HG02973 (cell line): ENCODE measurements around the gene EMILIN2.
"Not testable (repeated sequence)": the region's sequence is repeated elsewhere in the genome, so short reads cannot be mapped to it uniquely, and the experiment has no call there.

Experiments used
- ATAC-seq: cut with Tn5 transposase; IDR thresholded peaks from one replicate; pipeline ENCODE4 v1.9.1; 2021; ENCODE audit warnings: moderate library complexity; ENCODE audit not compliant: unreplicated experiment

The EMILIN2 gene

GRCh38 chr18:2913398-2914005 is 66.7 kb downstream of the EMILIN2 start:
- ATAC-seq, result no peak

GRCh38 chr18:2914185-2914880 is 67.5 kb downstream of the EMILIN2 start:
- ATAC-seq, result no peak

GRCh38 chr18:2914881-2915240 is 68.1 kb downstream of the EMILIN2 start:
- no peak for ATAC-seq

GRCh38 chr18:2915486-2915885 is 68.7 kb downstream of the EMILIN2 start:
- not testable (repeated sequence) for ATAC-seq

GRCh38 chr18:2916184-2916583 is 69.4 kb downstream of the EMILIN2 start:
- no peak for ATAC-seq

GRCh38 chr18:2917259-2918047 is 70.6 kb downstream of the EMILIN2 start:
- ATAC-seq, result no peak

GRCh38 chr18:2918761-2919550 is 72.2 kb downstream of the EMILIN2 start:
- no peak for ATAC-seq

GRCh38 chr18:2919600-2919999 is 72.8 kb downstream of the EMILIN2 start:
- ATAC-seq, result no peak

GRCh38 chr18:2920027-2920426 is 73.2 kb downstream of the EMILIN2 start:
- ATAC-seq, result no peak

GRCh38 chr18:2920546-2921343 is 73.9 kb downstream of the EMILIN2 start:
- ATAC-seq, result no peak

- ATAC-seq, result no peak
Observed at GRCh38 chr18:2921778-2922177, 75.0 kb downstream of the EMILIN2 start.

GRCh38 chr18:2923464-2923863 is 76.7 kb downstream of the EMILIN2 start:
- no peak for ATAC-seq

- no peak for ATAC-seq
Observed at GRCh38 chr18:2924920-2925319, 78.1 kb downstream of the EMILIN2 start.

GRCh38 chr18:2926528-2926927 is 79.7 kb downstream of the EMILIN2 start:
- ATAC-seq, result no peak

GRCh38 chr18:2927745-2928144 is 80.9 kb downstream of the EMILIN2 start:
- no peak for ATAC-seq

GRCh38 chr18:2932247-2933181 is 85.7 kb downstream of the EMILIN2 start:
- no peak for ATAC-seq

GRCh38 chr18:2933995-2934394 is 87.2 kb downstream of the EMILIN2 start:
- no peak for ATAC-seq

GRCh38 chr18:2935438-2936192 is 88.8 kb downstream of the EMILIN2 start:
- no peak for ATAC-seq

GRCh38 chr18:2939317-2939716 is 92.5 kb downstream of the EMILIN2 start:
- ATAC-seq, result no peak
